CD8-positive, alpha-beta memory T cell (primary cell): ENCODE measurements around the gene REN. TPM values are rescaled to one million over a fixed set of nuclear protein-coding genes. Genes with fewer than 3 reads are reported as not detected.

Source experiments
- CTCF ChIA-PET: fragments of 350-600 bp; sonication (Branson Sonifier 250); formaldehyde crosslinking; loops from one replicate; lab custom pipeline; 2021; ENCODE audit warnings: antibody characterized with exemption; lab: Charles Lee
- POLR2A ChIA-PET: fragments of 350-600 bp; sonication (Branson Sonifier 250); formaldehyde crosslinking; loops from one replicate; lab custom pipeline; 2021; ENCODE audit warnings: antibody characterized with exemption; lab: Charles Lee
- DNase-seq, 5 donors: peaks; one replicate each; pipeline versions ENCODE4 v3.0.0 to v3.0.0-alpha.2; 2020 to 2022; ENCODE audit warnings: mixed read lengths in 1 of 5
- H3K27ac ChIP-seq: one replicate; pipeline ENCODE4 v1.7.0; 2013; ENCODE audit warnings: low read depth, mild to moderate bottlenecking, low read length, moderate library complexity
- H3K27me3 ChIP-seq: 2 replicates; pipeline ENCODE4 v1.7.0; 2013; ENCODE audit warnings: low read length, mild to moderate bottlenecking; ENCODE audit not compliant: insufficient read depth, poor library complexity, severe bottlenecking
- H3K36me3 ChIP-seq: 2 replicates; pipeline ENCODE4 v1.7.0; 2013; ENCODE audit warnings: mild to moderate bottlenecking, low read length, moderate library complexity; ENCODE audit not compliant: insufficient read depth
- H3K4me1 ChIP-seq: 2 replicates; pipeline ENCODE4 v1.7.0; 2013; ENCODE audit warnings: mild to moderate bottlenecking, low read length, moderate library complexity; ENCODE audit not compliant: insufficient read depth
- H3K4me3 ChIP-seq: 2 replicates; pipeline ENCODE4 v1.7.0; 2013; ENCODE audit warnings: mild to moderate bottlenecking, low read length
- H3K9me3 ChIP-seq: 2 replicates; pipeline ENCODE4 v1.7.0; 2013; ENCODE audit warnings: mild to moderate bottlenecking, low read length
- H3K27ac Mint-ChIP-seq, 8 donors: one replicate each; pipeline ENCODE4 v1.8.0; 2020 to 2021; ENCODE audit warnings: mixed read lengths in 8 of 8, mild to moderate bottlenecking in 6 of 8, inconsistent platforms in 3 of 8, moderate library complexity in 3 of 8
- H3K27me3 Mint-ChIP-seq, 2 donors: one replicate each; pipeline ENCODE4 v1.8.0; 2020 to 2021; ENCODE audit warnings: mixed read lengths in 2 of 2, mild to moderate bottlenecking in 1 of 2, moderate library complexity in 1 of 2
- H3K36me3 Mint-ChIP-seq, 3 donors: one replicate each; pipeline ENCODE4 v1.8.0; 2020 to 2021; ENCODE audit warnings: mixed read lengths in 3 of 3, inconsistent platforms in 1 of 3, mild to moderate bottlenecking in 1 of 3
- H3K4me1 Mint-ChIP-seq, 3 donors: one replicate each; pipeline ENCODE4 v1.8.0; 2020 to 2021; ENCODE audit warnings: mixed read lengths in 3 of 3, inconsistent platforms in 1 of 3, mild to moderate bottlenecking in 1 of 3
- H3K4me3 Mint-ChIP-seq, 7 donors: one replicate each; pipeline ENCODE4 v1.8.0; 2020 to 2021; ENCODE audit warnings: mixed read lengths in 7 of 7, mild to moderate bottlenecking in 6 of 7, moderate library complexity in 4 of 7, inconsistent platforms in 2 of 7
- H3K9me3 Mint-ChIP-seq, 5 donors: one replicate each; pipeline ENCODE4 v1.8.0; 2020 to 2022; ENCODE audit warnings: mixed read lengths in 5 of 5, mild to moderate bottlenecking in 3 of 5, moderate library complexity in 2 of 5, inconsistent platforms in 1 of 5
- polyA plus RNA-seq: library from polyadenylated mRNA; unstranded; fragments of 300-500 nt; fragmentation: Illumina TruSeq; gene quantifications from one replicate; pipeline ENCODE4 v1.2.3, GENCODE V29; 2021
- total RNA-seq, 2 experiments: library from RNA; stranded (reverse); gene quantifications; one replicate each; pipeline ENCODE4 v1.2.3, GENCODE V29; 2021

REN gene
- total and polyA plus RNA-seq, 3 experiments from 2014 or later = not detected

DNA sequence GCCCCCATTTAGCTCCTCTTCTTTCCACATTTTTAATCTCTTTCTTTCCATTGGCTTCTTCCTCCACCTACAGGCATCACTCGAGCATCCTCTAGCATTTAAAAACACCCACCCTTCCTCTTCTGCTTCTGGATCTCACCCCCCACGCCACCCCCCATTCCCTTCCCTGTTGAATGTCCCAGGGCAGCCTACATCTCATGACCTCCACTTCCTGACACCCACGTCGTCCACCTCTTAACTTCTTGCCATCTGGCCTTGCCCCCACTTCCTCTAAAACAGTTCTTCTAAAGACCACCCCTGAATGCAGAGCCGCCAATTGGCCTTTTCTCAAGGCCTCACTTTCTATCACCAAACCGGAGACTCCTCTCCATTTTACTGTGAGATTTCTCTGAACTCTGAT lies 8.2 kb downstream of the REN start:
- Mint-ChIP-seq H3K36me3 (no peaks in the 10 kb centered on the region), H3K4me1 (peaks cover 0 to under 1% (median under 1%) of the 10 kb centered on the region in 3 donors), H3K27me3 (peaks cover 9 to 37% of the 10 kb centered on the region in 2 donors), H3K4me3 (peak overlapping the region in 1 of 7 donors; percentile 54), H3K9me3 (no peaks in the 10 kb centered on the region), H3K27ac (peak overlapping the region in 1 of 8 donors; percentile 63)
- ChIA-PET CTCF (interaction anchor here (1.1 to 1.4 kb wide), 2 partner anchors 9 to 206 kb away, joined by 3 to 6 read pairs; no protein-coding TSS in a partner anchor), POLR2A (no interaction called here)
- Histone ChIP-seq H3K9me3 (no peaks in the 10 kb centered on the region), H3K36me3 (no peaks in the 10 kb centered on the region), H3K27ac (no peak overlapping the region), H3K4me1 (no peaks in the 10 kb centered on the region), H3K4me3 (no peak overlapping the region), H3K27me3 (peaks cover 4% of the 10 kb centered on the region)
- DNase-seq = no peak

DNA sequence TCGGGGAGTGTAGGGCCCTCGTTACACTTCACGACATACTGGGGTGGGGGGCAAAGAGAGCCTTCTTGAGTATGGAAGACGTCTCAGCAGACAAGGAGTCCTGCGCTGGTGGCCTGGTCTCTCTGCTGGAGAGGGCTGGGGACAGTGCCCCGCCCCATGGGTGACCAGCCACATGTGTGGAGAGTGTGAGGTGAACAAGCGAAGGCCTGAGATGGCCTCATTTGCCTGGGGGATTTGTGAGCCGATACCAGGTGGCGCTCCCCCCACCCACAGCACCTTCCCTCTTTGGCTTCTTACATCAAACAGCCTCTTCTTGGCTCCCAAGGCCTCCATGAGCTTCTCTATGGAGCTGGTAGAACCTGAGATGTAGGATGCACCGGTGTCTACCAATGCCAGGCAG lies 10.3 kb downstream of the REN start:
- H3K4me3 ChIP-seq = no peak overlapping the region
- ChIA-PET POLR2A (no interaction called here), CTCF (no interaction called here)
- no peak overlapping the region for H3K4me3 Mint-ChIP-seq
- peaks cover 4% of the 10 kb centered on the region for H3K4me1 ChIP-seq
- peaks cover 0 to 9% (median 2%) of the 10 kb centered on the region in 3 donors for H3K4me1 Mint-ChIP-seq
- peak in 1 of 5 donors; percentile 36 for DNase-seq
- peaks cover 4% of the 10 kb centered on the region for H3K27me3 ChIP-seq
- H3K9me3 Mint-ChIP-seq = no peaks in the 10 kb centered on the region
- H3K27me3 Mint-ChIP-seq = peaks cover 3 to 32% of the 10 kb centered on the region in 2 donors
- H3K27ac Mint-ChIP-seq = no peak overlapping the region
- H3K36me3 ChIP-seq = no peaks in the 10 kb centered on the region
- H3K36me3 Mint-ChIP-seq = no peaks in the 10 kb centered on the region
- no peaks in the 10 kb centered on the region for H3K9me3 ChIP-seq
- H3K27ac ChIP-seq = no peak overlapping the region

DNA sequence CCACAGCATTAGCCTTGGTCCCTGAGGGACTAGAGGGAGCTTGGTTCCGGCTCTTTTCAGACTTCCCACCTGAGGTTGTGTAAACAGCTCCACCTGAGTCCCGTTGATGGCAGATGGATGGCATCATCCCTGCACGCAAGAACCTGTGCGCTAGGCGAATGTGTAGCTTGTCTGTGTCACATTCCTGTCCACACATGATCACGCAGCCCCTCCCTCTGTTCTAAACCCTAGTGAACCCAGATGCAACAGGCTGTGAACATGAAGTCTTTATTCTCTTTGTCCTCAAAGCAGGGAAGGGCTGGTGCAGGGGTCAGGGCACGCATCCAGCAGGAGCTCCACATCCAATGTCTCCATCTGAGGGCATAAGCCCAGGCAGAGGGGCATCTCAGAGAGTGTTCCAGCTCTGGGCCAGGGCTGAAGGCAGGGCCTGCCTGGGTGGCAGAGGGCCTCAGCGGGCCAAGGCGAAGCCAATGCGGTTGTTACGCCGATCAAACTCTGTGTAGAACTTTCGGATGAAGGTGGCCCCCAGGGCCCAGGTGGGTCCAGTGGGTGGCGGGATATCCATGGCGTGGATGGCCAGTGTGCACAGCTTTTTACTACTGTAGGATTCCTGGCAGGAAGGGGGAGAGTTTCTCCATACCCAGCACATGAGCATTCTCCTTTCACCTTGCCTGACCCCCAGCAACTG lies 11.4 kb downstream of the REN start:
- peaks cover 5 to 14% (median 8%) of the 10 kb centered on the region in 3 donors for H3K4me1 Mint-ChIP-seq
- ChIA-PET POLR2A (no interaction called here), CTCF (interaction anchor here (0.5 to 2.5 kb wide), 3 partner anchors 7 to 261 kb away, joined by 3 to 11 read pairs (median 6); no protein-coding TSS in a partner anchor)
- peak overlapping the region in 1 of 8 donors; percentile 38 for H3K27ac Mint-ChIP-seq
- no peaks in the 10 kb centered on the region for H3K36me3 Mint-ChIP-seq
- H3K4me3 Mint-ChIP-seq = peak overlapping the region in 1 of 7 donors; percentile 72
- no peaks in the 10 kb centered on the region for H3K9me3 ChIP-seq
- no peaks in the 10 kb centered on the region for H3K9me3 Mint-ChIP-seq
- no peak overlapping the region for H3K4me3 ChIP-seq
- H3K36me3 ChIP-seq = no peaks in the 10 kb centered on the region
- H3K27me3 Mint-ChIP-seq = peaks cover 2 to 26% of the 10 kb centered on the region in 2 donors
- peaks cover 9% of the 10 kb centered on the region for H3K4me1 ChIP-seq
- no peak overlapping the region for H3K27ac ChIP-seq
- DNase-seq = peak in 1 of 5 donors; percentile 28
- H3K27me3 ChIP-seq = peaks cover 4% of the 10 kb centered on the region

DNA sequence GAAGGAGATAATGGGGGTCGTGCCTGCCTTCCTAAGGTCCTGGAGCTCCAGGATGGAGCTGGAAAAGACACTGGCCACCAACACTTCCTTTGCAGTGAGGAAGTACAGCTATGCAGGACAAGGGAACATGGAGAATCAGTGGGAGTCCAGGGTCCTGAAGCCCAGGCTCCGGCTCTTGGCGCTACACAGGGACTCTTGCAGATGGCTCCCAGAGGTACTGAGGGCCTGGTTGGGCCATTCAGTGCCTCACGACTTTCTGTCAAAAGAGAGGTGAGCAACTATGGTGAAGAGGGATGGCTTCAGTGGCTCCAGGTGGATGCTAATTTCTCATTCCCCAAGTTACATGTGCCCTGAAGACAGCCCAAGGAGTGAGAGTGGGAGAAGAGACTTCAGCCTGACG lies 12.5 kb downstream of the REN start:
- Histone ChIP-seq H3K4me3 (no peak overlapping the region), H3K27me3 (peaks cover 4% of the 10 kb centered on the region), H3K36me3 (no peaks in the 10 kb centered on the region), H3K9me3 (no peaks in the 10 kb centered on the region), H3K4me1 (peaks cover 9% of the 10 kb centered on the region), H3K27ac (no peak overlapping the region)
- Mint-ChIP-seq H3K27ac (peak overlapping the region in 1 of 8 donors; percentile 24), H3K4me1 (peaks cover 5 to 14% (median 8%) of the 10 kb centered on the region in 3 donors), H3K4me3 (peak overlapping the region in 5 of 7 donors; percentile 32 to 72 (median 39)), H3K36me3 (no peaks in the 10 kb centered on the region), H3K9me3 (no peaks in the 10 kb centered on the region), H3K27me3 (peaks cover 2 to 20% of the 10 kb centered on the region in 2 donors)
- ChIA-PET POLR2A (no interaction called here), CTCF (interaction anchor here (1.7 to 2.5 kb wide), 2 partner anchors 8 to 210 kb away, joined by 6 to 11 read pairs; no protein-coding TSS in a partner anchor)
- DNase-seq = peak in 1 of 5 donors; percentile 22

DNA sequence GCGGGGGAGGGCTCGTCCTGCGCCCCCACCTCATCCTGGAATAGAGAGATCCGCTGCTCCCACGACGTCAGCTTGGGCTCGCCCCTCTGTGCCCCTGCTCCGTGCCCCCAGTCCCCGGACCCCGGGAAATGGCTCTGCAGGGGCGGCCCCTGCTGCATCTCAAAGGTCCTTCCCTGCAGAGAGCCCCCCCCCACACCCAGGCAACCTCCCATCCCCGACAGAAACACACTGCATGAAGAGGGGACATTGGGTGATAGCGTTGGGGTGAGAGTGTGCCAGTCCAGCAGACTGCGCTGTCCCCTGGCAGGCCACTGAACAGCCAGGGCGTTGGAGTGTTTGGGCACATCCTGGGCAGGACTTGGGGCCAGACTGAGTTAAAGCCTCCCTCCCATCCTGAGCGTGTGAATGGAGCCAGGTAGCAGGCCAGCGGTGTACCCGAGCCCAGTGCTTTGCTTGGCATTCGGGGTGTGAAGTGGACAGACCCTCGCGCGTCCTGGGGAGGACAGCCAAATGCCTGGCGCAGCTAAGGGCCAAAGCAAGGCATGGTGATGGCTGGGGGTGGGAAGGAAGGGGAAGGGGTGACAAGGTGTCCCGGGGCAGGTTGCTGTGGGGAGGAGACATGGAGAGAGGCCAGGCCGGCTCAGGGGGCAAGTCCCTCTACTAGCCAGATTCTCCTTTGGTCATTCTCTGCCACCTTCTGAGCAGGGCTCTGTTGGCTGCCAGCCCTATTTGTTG lies 13.7 kb downstream of the REN start:
- Histone ChIP-seq H3K9me3 (no peaks in the 10 kb centered on the region), H3K4me1 (peaks cover 9% of the 10 kb centered on the region), H3K27ac (peak overlapping the region; percentile 9), H3K36me3 (no peaks in the 10 kb centered on the region), H3K4me3 (peak overlapping the region; percentile 45), H3K27me3 (peaks cover 4% of the 10 kb centered on the region)
- H3K27ac Mint-ChIP-seq = peak overlapping the region in 5 of 8 donors; percentile 8 to 75 (median 63)
- peaks cover 5 to 14% (median 8%) of the 10 kb centered on the region in 3 donors for H3K4me1 Mint-ChIP-seq
- CTCF ChIA-PET = interaction anchor here (0.8 to 2.5 kb wide), 4 partner anchors 10 to 246 kb away, joined by 3 to 11 read pairs (median 5); no protein-coding TSS in a partner anchor
- H3K4me3 Mint-ChIP-seq = peak overlapping the region; percentile 60 to 85 (median 77)
- POLR2A ChIA-PET = no interaction called here
- H3K36me3 Mint-ChIP-seq = no peaks in the 10 kb centered on the region
- peak in 1 of 5 donors; percentile 37 for DNase-seq
- no peaks in the 10 kb centered on the region for H3K9me3 Mint-ChIP-seq
- H3K27me3 Mint-ChIP-seq = peaks cover 2 to 20% of the 10 kb centered on the region in 2 donors

DNA sequence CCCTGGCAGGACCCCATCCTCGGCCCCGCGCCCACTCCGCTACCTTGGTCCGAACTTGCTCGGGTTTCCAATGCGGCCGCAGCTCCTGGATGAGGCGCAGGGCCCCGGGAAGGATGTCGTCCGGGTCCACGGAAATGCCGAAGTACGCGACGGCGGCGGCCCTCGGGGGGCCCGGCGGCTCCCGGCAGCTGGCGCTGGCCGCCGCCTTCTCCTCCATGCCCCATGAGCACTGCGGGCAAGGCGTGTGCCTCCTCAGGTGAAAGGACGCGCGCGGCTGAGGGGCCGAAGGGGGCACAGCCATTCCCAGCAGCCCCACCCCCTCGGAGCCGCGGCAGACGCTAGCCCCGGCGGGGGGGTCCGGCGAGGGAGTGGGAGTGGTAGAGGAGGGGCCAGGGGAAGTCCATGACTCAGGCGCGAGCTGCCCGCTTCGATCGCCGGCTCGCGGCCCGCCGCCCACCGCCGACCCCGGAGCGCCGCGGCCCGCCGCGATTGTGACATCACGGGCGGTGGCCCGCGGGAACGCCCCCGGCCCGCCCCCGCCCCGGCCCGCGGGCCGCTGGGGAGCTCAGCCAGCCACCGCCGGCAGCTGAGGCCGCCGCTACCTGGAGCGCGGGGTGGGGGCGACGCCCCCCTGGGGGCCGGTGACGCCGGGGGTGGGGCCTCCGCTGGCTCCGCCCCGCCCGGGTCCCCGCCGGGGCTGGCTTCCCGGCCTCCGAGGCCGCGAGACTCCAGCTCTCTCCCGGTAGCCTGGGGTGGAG lies 14.4 kb downstream of the REN start, which contains the start of gene ETNK2:
ETNK2 (minus strand) TSS at position 493 of the 758 bp plus-strand sequence; CDS start at position 301, 192 bp downstream.
- H3K9me3 Mint-ChIP-seq = no peaks in the 10 kb centered on the region
- H3K27ac ChIP-seq = peak within 1 kb of the TSS; percentile 24
- peaks cover 4% of the 10 kb centered on the region for H3K27me3 ChIP-seq

More for the DNA sequence above, 14.4 kb downstream of the REN start, which contains the start of gene ETNK2:
- Histone ChIP-seq H3K4me3 (peak within 1 kb of the TSS; percentile 55), H3K36me3 (no peaks in the 10 kb centered on the region), H3K9me3 (no peaks in the 10 kb centered on the region), H3K4me1 (peaks cover 9% of the 10 kb centered on the region)
- H3K4me3 Mint-ChIP-seq = peak within 1 kb of the TSS; percentile 74 to 90 (median 78)
- peak within 1 kb of the TSS in 6 of 8 donors; percentile 8 to 89 (median 68) for H3K27ac Mint-ChIP-seq
- DNase-seq = peak; percentile 54 to 75 (median 67)
- POLR2A ChIA-PET = interaction anchor here (0.7 kb wide), 1 partner anchor 1480 kb away, joined by 3 read pairs; no protein-coding TSS in a partner anchor
- peaks cover 2 to 20% of the 10 kb centered on the region in 2 donors for H3K27me3 Mint-ChIP-seq
- H3K4me1 Mint-ChIP-seq = peaks cover 5 to 14% (median 8%) of the 10 kb centered on the region in 3 donors
- CTCF ChIA-PET = interaction anchor here (0.7 to 2.5 kb wide), 7 partner anchors 10 to 292 kb away, joined by 3 to 11 read pairs (median 4); no protein-coding TSS in a partner anchor
- no peaks in the 10 kb centered on the region for H3K36me3 Mint-ChIP-seq
